Measurements from ENCODE around the gene RRN3.
"Not testable (repeated sequence)": the region's sequence is repeated elsewhere in the genome, so short reads cannot be mapped to it uniquely, and the experiment has no call there.

RRN3 gene, protein sequence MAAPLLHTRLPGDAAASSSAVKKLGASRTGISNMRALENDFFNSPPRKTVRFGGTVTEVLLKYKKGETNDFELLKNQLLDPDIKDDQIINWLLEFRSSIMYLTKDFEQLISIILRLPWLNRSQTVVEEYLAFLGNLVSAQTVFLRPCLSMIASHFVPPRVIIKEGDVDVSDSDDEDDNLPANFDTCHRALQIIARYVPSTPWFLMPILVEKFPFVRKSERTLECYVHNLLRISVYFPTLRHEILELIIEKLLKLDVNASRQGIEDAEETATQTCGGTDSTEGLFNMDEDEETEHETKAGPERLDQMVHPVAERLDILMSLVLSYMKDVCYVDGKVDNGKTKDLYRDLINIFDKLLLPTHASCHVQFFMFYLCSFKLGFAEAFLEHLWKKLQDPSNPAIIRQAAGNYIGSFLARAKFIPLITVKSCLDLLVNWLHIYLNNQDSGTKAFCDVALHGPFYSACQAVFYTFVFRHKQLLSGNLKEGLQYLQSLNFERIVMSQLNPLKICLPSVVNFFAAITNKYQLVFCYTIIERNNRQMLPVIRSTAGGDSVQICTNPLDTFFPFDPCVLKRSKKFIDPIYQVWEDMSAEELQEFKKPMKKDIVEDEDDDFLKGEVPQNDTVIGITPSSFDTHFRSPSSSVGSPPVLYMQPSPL

DNA sequence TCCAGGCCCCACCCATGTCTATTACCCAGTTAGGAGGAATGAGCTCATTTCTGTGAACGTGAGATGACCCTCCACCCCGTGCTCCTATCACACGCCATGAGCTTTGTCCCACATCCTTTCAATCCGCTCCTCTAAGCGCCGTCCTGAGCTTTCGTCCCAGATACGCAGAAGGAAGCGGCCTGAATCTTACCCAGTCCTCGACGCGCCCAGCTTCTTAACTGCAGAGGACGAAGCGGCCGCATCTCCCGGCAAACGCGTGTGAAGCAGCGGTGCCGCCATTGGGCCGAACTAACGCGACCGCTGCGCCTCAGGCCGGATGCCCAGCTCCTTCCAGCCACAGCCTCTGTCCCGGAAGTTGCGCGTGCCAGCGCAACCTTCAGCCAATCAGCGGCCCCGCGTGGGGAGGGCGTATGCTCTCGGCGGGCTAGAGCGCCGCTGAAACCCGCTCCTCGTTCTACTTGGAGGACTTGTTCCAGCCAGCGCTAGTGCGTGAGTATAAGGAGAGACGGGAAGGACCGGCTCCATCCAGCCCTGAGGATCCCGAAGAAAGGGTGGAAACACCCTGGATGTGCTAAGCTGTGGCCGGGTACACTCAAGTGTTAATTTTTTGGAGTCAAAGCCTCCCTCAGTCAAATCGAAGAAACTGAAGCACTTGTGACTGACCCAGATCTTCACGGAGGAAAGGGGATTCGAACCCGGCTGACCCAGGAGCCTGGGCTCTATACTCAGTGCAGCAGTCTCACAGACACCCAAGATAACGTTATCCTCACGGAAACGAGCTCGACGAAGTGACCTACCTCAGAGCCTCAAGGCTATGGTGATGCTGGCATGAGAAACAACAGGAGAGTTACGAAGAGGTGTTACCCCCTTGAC is at the start of gene RRN3:
TSS of gene RRN3 (minus strand) at position 318 of the 873 bp plus-strand sequence. CDS start at position 279, 39 bp downstream.
- peak; percentile 85 for DNase-seq

DNA sequence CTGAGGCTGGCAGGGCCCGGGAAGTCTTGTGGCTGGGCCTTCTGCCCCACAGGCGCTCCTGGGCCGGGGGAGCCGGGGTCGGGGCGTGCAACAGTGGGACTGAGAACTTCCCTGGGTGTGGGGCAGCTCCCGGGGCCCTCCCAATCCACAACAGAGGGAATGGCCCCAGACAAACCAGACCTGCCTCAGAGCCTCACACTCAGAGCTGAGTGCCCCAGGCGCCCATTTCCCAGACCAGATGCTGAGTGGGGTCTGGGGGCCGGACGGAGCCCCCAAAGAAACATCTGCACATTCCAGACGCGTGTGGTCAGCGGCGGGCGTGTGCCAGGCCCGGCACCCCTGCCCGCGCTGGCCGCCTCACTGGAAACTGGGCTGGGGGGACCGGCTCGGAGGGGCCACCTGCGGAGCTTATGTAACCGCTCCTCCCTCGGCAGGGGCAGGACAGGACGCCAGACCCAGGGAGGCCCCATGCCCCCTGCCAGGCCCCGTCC is 49.6 kb upstream of the RRN3 start:
- not testable (repeated sequence) for DNase-seq

DNA sequence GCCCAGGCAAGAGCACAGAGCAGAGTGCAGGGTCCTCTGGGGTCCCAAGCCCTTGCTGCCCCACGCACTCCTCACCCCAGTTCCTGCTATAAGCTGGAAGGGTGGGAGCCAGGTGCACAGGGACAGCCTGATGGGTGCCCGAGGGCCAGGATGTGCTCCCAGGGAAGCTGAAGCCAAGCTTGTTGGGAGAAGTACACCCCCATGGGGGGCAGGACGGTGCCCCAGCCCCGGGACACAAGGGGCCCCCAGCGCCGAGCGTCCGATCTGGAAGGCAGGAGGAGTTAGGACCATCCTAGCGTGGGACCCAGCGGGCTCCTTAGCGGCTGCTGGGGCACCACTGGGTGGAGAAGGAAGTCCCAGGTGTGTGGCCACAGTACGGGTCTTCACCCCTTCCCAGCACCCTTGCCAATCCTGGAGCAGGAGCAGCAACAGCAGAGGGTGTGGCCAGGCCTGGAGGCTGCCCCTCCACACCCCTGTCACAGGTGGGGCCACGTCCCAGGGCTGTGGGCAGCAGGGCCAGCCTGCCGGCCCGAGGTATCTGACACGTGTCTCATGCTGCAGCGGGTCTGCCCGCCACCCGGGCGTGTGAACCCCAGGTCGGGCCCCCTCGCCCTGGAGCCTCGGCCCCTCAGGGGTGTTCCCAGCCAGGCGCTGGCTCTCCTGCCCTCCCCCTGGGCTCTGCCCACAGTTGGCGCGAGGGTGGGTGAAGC is 49.0 kb upstream of the RRN3 start:
- not testable (repeated sequence) for DNase-seq

DNA sequence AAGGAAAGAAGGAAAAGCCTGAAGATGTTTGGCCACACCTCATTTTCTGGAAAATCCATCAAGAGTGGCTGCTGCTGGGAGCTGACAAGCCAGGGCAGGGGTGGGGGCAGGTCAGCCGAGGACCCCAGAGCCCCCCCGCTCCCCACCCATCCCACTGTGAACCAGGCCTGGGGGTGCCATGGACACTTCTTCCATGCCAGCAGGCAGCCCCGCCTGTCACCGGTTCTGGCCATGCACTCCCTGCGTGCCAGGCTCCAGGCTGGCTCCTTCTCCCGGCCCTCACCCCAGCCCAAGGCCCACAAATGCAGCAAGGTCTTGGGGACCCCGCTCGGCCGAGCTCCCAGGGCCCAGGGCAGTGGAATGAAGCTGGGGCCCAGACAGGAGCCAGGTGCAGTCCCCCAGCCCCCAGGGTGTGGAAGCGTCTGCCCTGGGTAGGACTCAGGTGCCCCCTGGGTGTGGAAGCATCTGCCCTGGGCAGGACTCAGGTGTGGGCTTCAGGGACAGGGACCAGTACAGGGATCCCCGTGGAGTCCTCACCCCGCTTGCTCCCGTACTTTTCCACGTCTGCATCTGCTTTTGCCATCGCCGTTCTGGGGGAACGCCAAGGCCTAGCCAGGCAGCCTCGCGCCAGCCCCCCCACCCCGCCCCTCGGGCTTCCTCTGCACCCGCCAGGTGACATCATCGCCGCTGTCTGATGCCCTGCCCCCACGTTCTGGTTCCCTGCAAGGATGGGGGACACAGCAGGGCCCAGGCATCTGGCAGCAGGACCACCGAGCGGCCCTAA is 48.2 kb upstream of the RRN3 start:
- not testable (repeated sequence) for DNase-seq

DNA sequence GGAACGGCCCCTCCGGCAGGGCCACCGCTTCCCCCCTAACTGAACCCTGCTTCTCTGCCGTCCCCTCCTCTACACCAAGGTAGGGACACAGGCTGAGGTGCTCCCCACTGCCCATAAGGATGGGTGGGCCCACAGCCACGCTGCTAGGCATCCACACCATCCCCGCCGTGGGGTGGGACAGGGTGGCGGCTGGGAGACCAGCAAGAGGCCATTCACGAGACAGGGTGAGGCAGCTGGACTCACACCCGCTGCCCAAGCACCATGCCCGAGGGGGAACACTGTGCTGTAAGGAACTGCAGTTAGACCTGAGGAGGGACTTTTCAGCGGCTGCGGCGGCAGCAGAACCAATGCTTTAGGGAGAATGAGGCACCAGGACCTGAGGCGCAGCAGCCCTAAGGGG is 47.5 kb upstream of the RRN3 start:
- no peak for DNase-seq

DNA sequence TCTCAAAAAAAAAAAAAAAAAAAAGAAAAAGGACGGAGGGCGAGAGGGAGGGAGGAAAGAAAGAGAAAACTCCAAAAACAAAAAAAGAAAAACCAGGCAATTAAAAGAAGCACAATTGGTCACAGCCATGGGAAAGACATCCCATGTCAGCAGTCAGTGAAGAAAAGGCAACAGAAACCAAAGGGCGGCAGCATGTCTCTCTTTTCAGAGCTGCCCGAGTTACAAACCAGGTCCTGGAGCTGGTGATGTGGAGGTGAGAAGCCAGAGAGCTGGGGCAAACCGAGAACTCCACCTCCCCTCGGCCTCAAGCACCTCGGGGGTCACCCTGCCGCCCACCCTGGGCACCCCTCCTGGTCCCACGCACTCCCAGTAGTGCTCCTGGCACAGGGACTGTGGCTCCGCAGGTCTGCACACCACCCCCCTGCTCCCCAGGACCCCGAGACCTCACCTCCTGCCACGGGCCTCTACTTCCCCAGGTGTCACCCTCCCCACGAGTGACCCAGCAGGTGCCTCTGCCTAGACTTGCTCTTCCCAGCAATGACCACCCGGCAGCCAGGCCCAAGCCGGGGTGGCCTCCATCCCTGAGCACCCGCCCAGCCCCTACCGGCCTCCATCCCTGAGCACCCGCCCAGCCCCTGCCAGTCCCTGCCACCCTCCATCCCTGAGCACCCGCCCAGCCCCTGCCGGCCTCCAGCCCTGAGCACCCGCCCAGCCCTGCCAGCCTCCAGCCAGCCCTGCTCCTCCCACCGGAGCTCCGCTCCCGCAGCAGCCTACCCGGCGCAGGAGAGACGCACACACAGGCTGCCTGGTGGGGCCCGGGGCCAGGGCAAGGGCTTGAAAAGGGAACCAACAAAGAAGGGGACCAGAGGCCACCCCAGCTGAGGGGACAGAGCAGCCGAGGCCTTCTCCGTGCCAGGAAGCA is 46.6 kb upstream of the RRN3 start:
- not testable (repeated sequence) for DNase-seq

DNA sequence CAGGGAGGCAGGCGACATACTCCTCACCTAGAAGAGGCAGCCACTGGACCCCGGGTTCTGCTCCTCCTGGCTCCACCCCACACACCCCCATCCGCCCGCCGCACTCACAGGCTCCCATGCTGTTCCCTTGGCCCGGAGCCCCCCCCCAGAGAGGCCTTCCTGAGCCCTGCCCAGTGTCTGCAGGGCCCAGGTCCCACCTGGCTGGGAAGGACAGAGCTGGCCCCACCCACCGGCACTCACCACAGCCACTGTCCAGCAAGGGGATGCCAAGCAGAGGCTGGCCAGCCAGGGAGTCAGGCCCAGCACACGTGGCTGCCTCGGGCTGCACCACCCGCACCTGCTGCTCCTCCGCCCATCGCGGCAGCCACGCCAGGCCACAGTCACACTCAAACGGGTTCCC is 43.4 kb upstream of the RRN3 start:
- not testable (repeated sequence) for DNase-seq

DNA sequence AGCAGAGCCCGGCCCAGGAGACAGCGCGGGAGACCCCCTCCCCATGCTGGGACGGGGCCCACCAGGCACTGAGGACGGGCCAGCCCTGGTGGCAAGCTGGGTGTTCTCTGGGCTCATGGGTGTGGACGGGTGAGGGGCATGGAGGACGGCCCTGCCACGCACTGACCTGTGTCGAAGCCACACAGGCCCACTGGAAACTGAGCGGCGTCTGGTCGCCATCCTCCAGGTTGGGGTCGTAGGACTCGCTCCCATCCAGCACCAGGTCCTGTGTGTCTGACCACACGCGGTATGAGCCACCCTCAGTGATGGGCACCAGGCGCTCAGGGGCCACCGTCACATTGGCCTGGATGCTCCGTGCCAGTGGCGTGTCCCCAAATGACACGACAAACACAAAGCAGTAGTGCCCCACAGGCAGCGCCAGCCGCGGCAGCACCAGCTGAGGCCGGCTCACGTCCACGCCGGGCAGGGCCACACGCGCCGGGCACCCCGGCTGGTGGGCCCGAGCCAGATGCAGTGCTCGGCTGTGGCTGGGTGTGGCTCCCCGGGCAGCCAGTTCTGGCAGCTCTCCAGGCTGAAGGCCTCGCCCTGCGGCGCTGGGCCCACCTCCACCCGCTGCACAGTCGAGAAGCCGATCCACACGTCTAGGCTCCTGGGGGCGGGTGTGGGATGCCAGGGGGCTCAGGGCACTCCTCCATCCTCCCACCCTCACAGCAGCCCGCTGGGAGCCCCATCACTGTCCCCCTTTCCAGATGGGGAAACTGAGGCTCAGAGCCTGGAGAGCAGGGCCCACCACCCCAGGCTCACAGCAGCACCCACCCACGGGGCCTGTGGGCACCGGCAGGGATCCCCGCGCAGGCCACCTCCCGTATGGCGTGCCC is 41.6 kb upstream of the RRN3 start:
- DNase-seq = not testable (repeated sequence)

DNA sequence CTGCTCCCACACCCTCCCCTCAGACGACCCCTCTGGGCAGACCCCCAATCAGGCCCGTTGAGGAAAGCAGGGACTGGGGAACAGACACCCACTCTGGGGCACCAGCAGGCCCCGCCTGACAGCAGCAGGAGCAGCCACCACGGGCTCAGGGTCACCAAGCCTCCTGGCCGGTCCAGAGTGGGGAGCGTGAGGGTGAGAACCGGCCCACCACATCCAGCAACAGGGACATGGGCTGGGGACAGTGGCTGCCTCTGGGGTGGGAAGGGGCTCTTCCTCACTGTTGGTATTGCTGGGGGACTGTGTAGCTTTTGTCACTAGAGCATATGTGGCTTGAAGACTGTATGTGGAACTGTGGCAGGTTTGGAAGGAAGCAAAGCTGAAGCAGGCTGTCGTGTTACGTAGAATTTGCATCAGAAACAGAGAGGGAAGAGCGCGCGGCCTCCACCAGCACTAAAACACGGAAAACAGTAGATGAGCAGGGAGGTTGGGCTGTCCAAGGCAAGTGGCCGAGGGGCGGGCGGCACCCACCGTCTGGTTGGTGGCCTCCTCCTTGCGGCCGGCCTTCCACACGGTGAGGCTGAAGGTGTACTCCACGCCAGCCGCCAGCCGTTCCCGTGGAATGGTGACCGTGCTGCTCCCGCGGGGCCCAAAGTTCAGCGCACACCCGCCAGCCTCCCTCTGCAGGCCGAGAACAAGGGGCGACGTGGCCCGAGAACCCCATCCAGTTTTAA is 40.8 kb upstream of the RRN3 start:
- DNase-seq = not testable (repeated sequence)

DNA sequence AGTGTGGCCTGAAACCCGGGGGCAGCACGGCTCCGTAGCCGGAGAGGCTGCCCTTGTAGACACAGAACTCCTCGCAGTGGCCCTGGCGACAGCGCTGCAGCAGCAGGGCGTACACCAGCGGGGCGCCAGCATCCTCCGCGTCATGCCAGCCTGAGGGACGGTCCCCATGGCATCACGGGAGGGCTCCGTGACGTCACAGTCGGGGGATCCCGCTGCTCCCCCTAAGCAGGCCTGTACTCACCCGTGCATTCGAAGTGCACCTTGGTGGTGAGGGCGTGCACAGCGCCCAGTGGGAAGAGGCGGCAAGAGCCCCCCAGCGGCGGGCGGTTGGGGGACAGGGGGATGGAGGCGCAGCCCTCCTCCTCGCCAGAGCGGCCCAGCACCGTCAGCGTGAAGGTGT is 39.5 kb upstream of the RRN3 start:
- not testable (repeated sequence) for DNase-seq

DNA sequence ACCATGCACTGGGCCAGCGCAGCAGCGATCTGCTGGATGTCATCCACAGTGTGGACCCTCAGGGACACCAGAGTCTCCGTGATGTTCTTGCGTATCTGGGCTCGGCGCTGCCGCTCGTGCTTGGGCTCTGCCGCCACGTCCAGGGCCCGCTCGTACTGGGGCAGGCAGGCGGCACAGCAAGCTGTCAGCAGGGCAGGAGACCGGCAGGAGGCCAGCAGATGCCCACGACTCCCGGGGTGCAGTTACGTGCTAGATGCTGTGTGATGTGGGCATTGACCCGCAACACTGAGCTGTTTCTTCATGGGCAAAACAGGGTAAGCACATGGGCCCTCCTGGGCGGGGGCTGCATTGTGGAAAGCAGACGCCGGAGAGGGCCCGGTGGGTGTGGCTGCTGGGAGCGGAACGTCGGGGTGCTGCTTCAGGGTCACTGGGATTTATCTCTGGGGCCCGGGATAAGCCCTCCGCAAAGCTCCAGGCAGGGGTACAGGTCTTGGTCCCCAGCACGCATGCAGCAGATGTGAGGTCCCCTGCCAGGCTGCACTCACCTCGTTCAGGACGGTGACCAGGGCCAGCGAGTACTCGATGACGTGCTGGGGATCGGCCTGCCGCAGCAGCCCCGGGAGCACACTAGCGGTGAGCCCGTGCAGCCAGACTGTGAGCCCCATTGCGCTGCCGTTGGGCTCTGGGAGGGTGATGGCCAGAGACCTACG is 38.8 kb upstream of the RRN3 start:
- not testable (repeated sequence) for DNase-seq

DNA sequence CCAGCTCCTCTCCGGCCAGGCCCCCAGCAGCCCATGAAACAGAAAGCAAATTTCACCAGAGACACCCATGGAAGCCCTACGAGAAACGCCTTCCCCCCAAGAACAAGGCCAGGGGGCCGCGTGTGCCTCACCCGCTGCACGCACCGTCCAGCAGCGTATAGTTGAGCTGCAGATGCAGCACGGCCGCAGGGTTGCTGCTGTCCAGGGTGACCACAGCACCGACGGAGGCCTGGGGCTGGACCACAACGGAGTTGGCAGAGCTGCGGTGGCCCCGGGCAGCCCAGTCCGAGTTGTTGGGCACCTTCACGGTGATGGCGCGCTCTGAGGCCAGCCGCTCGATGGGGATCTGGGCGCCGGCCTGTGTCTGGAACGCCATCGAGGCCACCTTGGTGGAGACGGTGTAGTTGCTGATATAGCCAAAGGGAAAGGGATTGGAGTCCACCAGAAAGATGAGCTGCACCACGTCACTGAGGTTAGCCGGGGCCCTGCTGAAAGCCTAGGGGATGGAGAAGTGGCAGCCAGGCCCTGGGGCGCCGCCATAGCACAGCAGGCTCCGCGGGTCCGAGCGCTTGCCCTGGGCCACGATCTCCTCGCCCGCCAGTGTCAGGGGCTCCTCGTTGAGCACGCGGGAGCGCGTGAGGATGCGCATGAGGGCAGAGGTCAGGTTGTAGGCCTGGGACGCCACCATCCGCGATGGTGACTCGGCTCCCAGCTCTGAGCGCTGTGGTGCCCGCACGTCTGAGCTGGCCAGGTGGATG is 37.0 kb upstream of the RRN3 start:
- DNase-seq = not testable (repeated sequence)

DNA sequence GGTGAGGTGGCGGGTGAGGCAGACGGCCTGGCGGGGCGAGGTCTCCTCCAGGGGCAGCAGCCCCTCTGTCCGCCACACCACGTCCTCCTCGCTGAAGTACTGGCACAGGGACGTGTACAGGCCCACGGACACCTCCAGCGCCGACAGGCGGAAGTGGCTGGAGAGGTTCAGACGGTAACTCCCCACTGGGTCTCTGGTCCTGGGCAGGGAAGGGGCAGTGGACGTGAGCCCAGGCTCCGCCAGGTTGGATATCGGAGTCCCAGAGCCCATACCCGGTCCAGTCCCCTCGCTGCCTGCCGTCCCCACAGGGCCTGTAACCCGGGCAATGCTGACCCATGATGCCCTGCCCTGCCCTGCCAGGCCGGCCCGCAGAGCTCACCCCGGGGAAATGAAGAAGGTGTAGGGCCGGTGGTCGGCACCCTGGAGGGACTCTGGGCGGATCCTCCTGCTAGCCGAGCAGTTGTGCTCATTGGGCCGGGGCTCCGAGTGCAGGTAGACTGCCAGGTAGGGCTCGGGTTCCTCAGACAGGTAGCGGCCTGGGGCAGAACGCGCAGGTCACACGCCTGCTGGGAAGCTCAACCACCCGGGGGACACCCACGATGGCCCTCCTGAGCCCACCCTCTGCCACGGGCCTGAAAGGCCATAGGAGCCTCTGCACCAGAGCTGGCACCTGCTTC is 36.3 kb upstream of the RRN3 start:
- not testable (repeated sequence) for DNase-seq

DNA sequence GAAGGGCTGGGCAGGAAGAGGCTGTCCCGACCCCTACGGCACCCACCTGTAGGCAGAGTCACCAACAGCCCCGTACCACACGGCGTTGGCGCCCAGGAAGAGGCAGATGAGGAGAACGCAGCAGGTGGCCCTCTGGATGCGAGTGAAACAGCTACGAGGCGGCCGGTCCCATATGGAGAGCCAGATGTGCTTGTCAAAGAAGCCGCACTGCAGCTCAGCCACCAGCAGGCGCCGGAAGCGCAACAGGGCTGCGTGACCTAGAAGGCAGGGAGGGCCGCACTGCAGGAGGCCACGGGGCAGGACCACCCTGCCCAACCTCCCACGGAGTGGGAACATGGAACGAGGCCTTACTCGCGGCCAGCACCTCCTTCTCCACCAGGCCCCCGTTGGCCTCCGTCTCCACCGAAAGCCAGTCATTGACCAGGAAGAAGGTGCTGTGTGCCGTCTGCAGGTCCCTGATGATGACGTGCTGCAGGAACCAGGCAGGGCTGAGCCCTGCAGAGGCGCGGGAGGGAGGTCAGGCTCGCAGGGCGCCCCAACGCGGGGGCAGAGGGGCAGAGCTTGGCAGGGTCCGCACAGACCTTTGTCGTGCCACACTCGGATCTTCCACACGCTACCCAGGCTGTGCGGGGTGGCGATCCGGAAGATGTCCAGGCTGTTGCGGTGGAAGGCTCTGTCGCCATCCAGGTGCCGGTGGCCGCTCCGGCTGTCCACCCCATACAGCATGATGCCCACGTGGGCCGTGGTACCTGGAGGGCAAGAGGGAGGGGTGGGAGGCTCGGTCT is 33.8 kb upstream of the RRN3 start:
- not testable (repeated sequence) for DNase-seq

DNA sequence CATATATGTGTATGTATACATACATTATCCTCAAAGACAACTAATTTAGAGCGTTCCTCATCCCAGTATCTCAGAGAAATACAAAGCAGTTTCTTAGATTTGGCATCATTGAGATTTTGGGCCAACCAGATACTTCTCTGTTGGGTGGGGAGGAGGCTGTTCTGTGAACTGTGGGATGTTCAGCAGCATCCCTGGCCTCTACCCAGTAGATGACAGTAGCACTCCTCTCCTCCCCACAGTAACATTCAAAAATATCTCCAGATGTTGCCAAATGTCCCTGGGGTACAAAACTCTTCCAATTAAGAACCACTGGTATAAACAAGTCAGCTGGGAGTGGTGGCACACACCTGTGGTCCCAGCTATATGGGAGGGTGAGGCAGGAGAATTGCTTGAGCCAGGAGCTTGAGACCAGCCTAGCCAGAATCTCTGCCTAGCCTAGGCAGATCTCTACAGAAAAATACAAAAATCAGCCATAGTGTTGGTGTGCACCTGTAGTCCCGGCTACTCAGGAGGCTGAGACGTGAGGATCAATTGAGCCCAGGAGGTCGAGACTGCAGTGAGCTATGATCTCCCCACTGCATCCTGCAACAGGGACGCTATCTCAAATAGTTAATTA is 6.4 kb upstream of the RRN3 start:
- DNase-seq = not testable (repeated sequence)
